ENCODE measurements around the gene C1orf116.

Gene C1orf116

DNA sequence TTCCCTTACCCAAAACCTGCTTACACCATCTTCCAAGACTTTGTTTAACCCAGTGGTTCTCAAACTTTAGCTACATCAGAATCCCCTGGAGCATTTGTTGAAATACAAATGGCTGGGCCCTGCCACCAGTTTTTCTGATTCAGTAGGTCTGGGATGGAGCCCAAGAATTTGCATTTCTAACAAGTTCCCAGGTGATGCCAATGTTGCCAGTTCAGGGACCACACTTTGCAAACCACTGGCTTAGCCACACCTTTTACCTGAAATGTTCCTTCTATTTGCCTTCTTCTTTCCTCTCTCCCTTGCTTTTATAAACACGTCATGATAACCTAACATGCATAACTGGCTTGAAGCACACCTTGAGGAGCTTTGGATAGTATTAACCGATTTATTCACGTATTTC, 46.2 kb downstream of the C1orf116 start:
- DNase-seq, result no peak

DNA sequence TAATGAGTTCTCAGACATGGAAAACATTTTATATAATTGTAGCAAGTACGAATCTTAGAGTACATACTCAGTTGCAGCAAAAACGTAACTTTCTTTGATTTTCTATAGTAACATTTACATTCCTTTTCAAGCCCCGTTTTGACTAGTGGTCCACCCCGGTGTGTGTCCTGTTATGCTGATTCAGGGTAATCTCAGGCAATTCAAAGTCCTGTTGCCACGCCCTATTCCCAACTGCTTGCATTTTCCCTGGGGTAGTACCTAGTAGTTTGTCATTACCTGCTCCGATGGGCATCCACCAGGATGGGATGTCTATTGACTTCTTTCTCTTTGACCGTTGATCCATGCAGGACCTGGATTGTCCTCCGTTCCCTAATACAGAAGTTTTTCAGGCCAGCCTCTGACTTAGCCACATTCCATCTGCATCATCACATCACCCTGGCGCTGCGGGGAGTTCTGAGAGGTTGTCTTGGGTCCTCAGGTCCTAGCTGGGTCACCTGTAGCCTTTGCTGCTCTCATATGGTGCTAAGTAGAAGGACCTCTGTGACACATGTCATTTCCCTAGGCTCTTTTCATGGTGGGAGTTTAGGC, 47.3 kb downstream of the C1orf116 start:
- no peak for DNase-seq

DNA sequence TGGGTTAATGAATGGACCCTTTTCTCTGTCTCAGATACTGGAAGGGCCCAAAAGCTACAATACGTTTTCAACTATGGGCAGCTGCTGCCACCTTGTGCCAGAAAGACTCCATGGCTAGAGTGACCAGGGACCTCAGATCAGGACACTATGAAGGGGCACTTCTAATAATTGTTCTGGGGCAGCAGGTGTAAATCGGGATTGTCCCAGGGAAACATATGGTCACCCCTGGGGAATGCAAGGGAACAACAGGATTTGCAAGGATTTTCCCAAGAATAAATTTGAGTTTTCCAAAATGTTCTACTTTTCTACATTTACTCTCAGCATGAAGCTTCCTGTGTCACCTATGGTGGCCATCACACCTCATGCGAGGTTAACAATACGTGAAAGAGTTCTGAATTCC, 50.3 kb downstream of the C1orf116 start:
- peak; percentile 75 for DNase-seq

- DNase-seq, result no peak
These were observed 53.0 kb downstream of the C1orf116 start for GRCh38 chr1:206979379-206980043.

DNA sequence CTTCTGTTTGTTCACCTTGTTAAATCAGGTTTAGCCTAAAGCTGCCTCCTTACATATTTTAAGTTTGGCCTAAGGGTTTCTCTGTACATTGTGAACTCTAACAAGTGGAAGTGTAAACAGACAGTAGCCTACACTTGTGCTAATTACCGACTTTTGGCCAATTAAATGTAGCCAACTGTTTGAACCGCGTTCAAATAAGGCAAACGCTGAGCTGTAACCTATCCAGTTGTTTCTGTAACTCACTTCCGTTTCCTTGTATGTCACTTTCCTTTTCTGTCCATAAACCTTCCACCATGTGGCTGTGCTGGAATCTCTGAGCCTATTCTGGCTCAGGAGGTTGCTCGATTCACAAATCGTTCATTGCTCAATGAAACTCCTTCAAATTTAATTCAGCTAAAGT, 54.3 kb downstream of the C1orf116 start:
- DNase-seq, result no peak

- no peak for DNase-seq
These were observed 57.2 kb downstream of the C1orf116 start for GRCh38 chr1:206975306-206975705.

DNA sequence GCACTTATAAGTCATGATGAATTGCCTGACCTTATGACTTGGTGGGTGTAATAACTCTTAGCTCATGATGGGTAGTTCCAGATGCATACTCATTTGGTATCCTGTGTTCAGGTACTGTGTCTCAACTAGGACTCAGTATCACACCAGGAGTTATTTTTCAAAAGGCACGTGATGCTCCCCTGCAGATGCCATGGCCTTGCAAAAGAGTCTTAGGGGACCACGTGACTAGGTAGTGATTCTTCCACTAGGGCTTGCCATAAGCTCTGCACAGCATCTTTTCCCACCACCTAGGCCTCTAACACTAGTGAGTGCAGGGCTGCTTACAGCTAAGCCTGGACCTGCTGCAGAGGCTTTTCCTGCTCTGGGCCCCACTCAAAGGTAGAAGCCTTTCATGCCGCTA, 58.4 kb downstream of the C1orf116 start:
- no peak for DNase-seq

- no peak for DNase-seq
These were observed 59.8 kb downstream of the C1orf116 start for GRCh38 chr1:206972728-206973127.

DNA sequence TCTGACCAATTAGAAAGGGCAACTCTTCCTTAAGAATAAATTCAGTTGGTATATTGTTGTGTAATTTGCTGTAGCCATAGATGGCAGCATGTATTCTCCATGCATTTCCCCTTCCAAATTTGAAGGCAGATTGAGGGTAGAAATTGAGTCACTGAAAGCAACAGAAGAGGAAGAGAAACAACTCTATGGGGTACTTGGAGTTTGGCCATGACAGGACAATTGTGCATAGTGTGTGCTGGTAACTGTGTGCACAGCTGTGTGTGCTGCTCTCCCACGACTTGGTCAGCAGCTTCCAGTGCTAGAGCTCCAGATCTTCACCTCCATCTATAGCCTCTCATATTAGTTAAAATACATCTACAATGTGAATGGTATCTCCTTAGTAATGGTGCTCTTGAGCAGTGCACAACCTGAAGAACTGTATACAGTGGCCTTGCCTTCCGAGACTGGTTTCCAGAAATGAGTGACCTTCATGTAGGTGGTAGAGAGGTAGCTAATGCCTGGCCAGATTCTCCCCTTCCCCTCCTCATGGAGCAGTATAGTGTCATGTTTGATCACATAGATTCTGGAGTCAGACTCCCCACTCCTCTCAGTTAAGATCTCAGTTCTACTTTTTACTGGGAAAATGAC, 61.4 kb downstream of the C1orf116 start:
- DNase-seq, result no peak

DNA sequence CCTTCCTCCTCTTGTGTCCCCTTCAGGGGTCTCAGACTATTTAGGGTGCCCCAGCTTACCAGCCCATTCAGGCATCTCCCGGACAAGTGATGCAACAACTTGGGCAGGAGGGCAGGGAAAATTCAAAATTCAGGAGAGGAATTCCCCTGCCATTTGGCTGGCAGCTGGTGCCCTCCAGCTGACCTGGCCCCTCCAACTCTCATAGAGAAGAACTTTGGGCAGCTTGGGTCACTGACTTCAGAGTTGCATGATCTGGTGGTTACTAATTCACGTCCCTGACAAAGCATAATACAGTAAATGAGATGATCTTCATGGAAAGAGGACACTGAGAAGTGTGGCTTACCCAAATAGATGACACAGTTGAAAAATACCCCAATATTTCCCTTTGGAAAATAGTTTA, 62.1 kb downstream of the C1orf116 start, which contains the start of gene FCAMR:
FCAMR (minus strand) TSS at position 15 of the 400 bp plus-strand sequence. CDS start 335 bp downstream, outside the sequence.
- DNase-seq, result no peak

DNA sequence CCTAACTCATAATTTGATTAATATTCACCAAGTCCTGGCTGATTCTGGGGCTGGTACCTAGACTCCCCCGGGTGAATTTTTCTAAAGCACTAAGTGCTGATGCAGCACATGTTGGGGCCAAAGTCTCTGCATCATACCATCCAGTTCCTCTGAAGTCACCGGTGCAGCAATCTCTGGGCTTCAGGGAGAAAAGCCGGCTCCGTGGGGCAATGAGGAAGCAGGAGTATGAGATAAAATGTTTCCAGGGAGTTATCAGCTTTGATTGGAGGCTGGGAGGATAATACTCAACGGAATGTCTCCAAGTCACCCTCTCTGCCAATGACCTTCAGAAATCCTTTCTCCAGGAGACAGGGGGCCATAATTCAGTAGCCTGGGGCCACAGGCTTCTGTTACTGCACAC, 63.5 kb downstream of the C1orf116 start:
- DNase-seq, result no peak
